ENCODE results near the gene NECAB2.

NECAB2 gene

DNA sequence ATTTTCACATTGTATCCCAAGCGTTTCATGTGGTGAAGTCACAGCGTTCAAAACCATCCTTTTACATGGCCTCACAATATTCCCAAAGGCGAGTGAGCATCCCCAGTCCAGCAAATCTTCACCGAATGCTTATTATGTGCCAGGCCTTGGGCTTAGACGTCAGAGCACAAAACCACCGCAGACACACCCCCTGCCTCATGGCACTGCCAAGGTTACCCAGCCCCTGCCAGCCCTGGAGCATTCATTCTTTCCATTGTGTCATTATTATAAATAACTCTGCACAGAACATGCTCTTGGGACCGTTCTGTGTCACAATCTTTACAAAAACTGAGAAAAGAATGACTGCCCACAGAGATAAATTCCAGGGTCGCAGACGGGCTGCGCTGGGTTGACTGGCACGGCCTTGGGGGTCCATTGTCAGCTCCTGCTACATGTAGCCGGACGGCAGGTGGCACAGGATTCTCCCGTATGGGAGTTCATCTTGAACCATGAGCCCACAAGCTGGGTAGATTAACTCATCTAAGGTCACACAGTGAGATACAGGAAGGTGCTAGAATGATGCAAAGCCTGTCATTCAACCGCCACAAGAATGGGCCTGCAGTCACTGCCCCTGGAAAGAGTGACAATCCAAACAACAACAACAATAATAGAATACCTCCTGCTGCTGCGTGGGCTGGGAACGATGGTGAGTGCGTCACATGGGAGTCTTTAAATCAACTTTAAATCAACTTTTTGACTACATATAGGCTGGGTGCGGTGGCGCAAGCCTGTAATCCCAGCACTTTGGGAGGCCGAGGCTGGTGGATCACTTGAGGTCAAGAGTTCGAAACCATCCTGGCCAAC lies 4.5 kb upstream of the NECAB2 start:
- Histone ChIP-seq H3K4me1 (ENCODE audit: insufficient read depth, low read length, poor library complexity, severe bottlenecking) (no peaks in the 10 kb centered on the region), H3K9me3 (ENCODE audit: insufficient read depth, low read depth, low read length) (no peaks in the 10 kb centered on the region), H4K20me1 (ENCODE audit: insufficient read depth, low read length, poor library complexity, severe bottlenecking) (no peaks in the 10 kb centered on the region), H3K4me2 (ENCODE audit: low read depth, low read length, poor library complexity, severe bottlenecking) (no peak overlapping the region), H3F3A (ENCODE audit: low read depth) (no peaks in the 10 kb centered on the region), H3K27me3 (ENCODE audit: insufficient read depth, low read length, poor library complexity, severe bottlenecking) (no peaks in the 10 kb centered on the region), H3K4me3 (ENCODE audit: low read length, poor library complexity, severe bottlenecking) (no peak overlapping the region), H2AFZ (ENCODE audit: low read length) (no peak overlapping the region), H3K9me2 (replicated peaks; ENCODE audit: low read depth, low read length) (no peaks in the 10 kb centered on the region), H3K79me2 (ENCODE audit: insufficient read depth, low read length) (no peaks in the 10 kb centered on the region), H3K36me3 (ENCODE audit: insufficient read depth, low read length) (no peaks in the 10 kb centered on the region), H3K9ac (ENCODE audit: low read depth, low read length, poor library complexity, severe bottlenecking) (no peak overlapping the region)
- no peak for TF ChIP-seq EZH2phosphoT487 (IDR thresholded peaks at IDR 0.05; ENCODE audit: borderline replicate concordance)
- TF ChIP-seq, protein P1, sequence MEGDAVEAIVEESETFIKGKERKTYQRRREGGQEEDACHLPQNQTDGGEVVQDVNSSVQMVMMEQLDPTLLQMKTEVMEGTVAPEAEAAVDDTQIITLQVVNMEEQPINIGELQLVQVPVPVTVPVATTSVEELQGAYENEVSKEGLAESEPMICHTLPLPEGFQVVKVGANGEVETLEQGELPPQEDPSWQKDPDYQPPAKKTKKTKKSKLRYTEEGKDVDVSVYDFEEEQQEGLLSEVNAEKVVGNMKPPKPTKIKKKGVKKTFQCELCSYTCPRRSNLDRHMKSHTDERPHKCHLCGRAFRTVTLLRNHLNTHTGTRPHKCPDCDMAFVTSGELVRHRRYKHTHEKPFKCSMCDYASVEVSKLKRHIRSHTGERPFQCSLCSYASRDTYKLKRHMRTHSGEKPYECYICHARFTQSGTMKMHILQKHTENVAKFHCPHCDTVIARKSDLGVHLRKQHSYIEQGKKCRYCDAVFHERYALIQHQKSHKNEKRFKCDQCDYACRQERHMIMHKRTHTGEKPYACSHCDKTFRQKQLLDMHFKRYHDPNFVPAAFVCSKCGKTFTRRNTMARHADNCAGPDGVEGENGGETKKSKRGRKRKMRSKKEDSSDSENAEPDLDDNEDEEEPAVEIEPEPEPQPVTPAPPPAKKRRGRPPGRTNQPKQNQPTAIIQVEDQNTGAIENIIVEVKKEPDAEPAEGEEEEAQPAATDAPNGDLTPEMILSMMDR (conservative IDR thresholded peaks at IDR 0.05; ENCODE audit: low read length): no peak

DNA sequence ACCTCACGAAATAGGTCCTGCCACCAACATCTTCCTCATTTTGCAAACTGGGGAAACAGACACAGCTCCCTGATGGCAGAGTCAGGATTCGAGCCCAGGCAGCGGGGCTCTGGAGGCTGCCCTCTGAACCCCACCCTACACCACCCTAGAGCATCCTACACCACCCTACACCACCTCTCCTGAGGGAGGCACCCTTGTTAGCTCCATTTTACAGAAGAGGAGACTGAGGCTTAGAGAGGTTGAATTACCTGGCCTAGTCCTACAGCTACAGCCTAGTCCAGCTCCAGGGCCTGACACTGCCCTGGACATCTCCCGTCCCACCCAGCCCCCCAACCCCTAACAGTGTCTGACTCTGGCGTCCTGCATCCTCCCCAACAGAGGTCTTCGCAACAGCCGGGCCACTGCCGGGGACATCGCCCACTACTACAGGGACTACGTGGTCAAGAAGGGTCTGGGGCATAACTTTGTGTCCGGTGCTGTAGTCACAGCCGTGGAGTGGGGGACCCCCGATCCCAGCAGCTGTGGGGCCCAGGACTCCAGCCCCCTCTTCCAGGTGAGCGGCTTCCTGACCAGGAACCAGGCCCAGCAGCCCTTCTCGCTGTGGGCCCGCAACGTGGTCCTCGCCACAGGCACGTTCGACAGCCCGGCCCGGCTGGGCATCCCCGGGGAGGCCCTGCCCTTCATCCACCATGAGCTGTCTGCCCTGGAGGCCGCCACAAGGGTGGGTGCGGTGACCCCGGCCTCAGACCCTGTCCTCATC lies 3.2 kb upstream of the NECAB2 start:
- TF ChIP-seq EZH2phosphoT487 (IDR thresholded peaks at IDR 0.05; ENCODE audit: borderline replicate concordance): no peak
- TF ChIP-seq, protein P1 (conservative IDR thresholded peaks at IDR 0.05; ENCODE audit: low read length): no peak
- Histone ChIP-seq H3K9me2 (replicated peaks; ENCODE audit: low read depth, low read length) (no peaks in the 10 kb centered on the region), H3K79me2 (ENCODE audit: insufficient read depth, low read length) (no peaks in the 10 kb centered on the region), H3K4me3 (ENCODE audit: low read length, poor library complexity, severe bottlenecking) (no peak overlapping the region), H4K20me1 (ENCODE audit: insufficient read depth, low read length, poor library complexity, severe bottlenecking) (no peaks in the 10 kb centered on the region), H3K27me3 (ENCODE audit: insufficient read depth, low read length, poor library complexity, severe bottlenecking) (no peaks in the 10 kb centered on the region), H3K4me1 (ENCODE audit: insufficient read depth, low read length, poor library complexity, severe bottlenecking) (no peaks in the 10 kb centered on the region), H3K4me2 (ENCODE audit: low read depth, low read length, poor library complexity, severe bottlenecking) (no peak overlapping the region), H3K9me3 (ENCODE audit: insufficient read depth, low read depth, low read length) (no peaks in the 10 kb centered on the region), H3F3A (ENCODE audit: low read depth) (no peaks in the 10 kb centered on the region), H3K36me3 (ENCODE audit: insufficient read depth, low read length) (no peaks in the 10 kb centered on the region), H2AFZ (ENCODE audit: low read length) (no peak overlapping the region), H3K9ac (ENCODE audit: low read depth, low read length, poor library complexity, severe bottlenecking) (no peak overlapping the region)

DNA sequence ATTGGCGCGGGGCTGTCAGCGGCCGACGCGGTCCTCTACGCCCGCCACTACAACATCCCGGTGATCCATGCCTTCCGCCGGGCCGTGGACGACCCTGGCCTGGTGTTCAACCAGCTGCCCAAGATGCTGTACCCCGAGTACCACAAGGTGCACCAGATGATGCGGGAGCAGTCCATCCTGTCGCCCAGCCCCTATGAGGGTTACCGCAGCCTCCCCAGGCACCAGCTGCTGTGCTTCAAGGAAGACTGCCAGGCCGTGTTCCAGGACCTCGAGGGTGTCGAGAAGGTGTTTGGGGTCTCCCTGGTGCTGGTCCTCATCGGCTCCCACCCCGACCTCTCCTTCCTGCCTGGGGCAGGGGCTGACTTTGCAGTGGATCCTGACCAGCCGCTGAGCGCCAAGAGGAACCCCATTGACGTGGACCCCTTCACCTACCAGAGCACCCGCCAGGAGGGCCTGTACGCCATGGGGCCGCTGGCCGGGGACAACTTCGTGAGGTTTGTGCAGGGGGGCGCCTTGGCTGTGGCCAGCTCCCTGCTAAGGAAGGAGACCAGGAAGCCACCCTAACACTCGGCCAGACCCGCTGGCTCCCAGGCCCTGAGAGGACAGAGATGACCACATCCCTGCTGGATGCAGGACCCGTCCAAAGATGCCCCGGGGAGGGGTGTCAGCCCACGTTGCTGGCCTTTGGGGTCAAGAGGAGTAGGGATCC lies 2.4 kb upstream of the NECAB2 start:
- no peaks in the 10 kb centered on the region for H3K9me3 ChIP-seq (ENCODE audit: insufficient read depth, low read depth, low read length)
- no peaks in the 10 kb centered on the region for H3K36me3 ChIP-seq (ENCODE audit: insufficient read depth, low read length)
- no peak overlapping the region for H3K4me3 ChIP-seq (ENCODE audit: low read length, poor library complexity, severe bottlenecking)
- no peaks in the 10 kb centered on the region for H3F3A ChIP-seq (ENCODE audit: low read depth)
- no peaks in the 10 kb centered on the region for H3K79me2 ChIP-seq (ENCODE audit: insufficient read depth, low read length)
- no peaks in the 10 kb centered on the region for H3K4me1 ChIP-seq (ENCODE audit: insufficient read depth, low read length, poor library complexity, severe bottlenecking)
- H3K27me3 ChIP-seq (ENCODE audit: insufficient read depth, low read length, poor library complexity, severe bottlenecking): no peaks in the 10 kb centered on the region
- no peaks in the 10 kb centered on the region for H3K9me2 ChIP-seq (replicated peaks; ENCODE audit: low read depth, low read length)
- TF ChIP-seq, protein P1 (conservative IDR thresholded peaks at IDR 0.05; ENCODE audit: low read length): no peak
- TF ChIP-seq EZH2phosphoT487 (IDR thresholded peaks at IDR 0.05; ENCODE audit: borderline replicate concordance): no peak
- H3K9ac ChIP-seq (ENCODE audit: low read depth, low read length, poor library complexity, severe bottlenecking): no peak overlapping the region
- no peak overlapping the region for H3K4me2 ChIP-seq (ENCODE audit: low read depth, low read length, poor library complexity, severe bottlenecking)
- H2AFZ ChIP-seq (ENCODE audit: low read length): no peak overlapping the region
- no peaks in the 10 kb centered on the region for H4K20me1 ChIP-seq (ENCODE audit: insufficient read depth, low read length, poor library complexity, severe bottlenecking)
